AG09309 (cell line): ENCODE results near the gene CHEK2.
"Not testable (repeated sequence)": the region's sequence is repeated elsewhere in the genome, so short reads cannot be mapped to it uniquely, and the experiment has no call there.

Experiments
- DNase-seq: peaks from one replicate; pipeline ENCODE4 v3.0.0-alpha.2; 2010; ENCODE audit warnings: low read depth
- H3K4me3 ChIP-seq: 2 replicates; pipeline ENCODE4 v1.5.1; 2011; ENCODE audit warnings: mild to moderate bottlenecking, low read depth, low read length, moderate library complexity; ENCODE audit not compliant: control insufficient read depth
- TF ChIP-seq, protein P1 (sequence below): IDR thresholded peaks from 2 replicates; pipeline ENCODE4 v1.5.1; 2011; ENCODE audit warnings: mild to moderate bottlenecking, low read depth, low read length, inconsistent platforms; ENCODE audit not compliant: insufficient read depth, control insufficient read depth; ENCODE audit errors: missing control alignments

CHEK2 gene

GRCh38 chr22:28702891-28703290, 38.7 kb downstream of the CHEK2 start:
- no peak for DNase-seq
- no peak overlapping the region for H3K4me3 ChIP-seq
- TF ChIP-seq, protein P1, sequence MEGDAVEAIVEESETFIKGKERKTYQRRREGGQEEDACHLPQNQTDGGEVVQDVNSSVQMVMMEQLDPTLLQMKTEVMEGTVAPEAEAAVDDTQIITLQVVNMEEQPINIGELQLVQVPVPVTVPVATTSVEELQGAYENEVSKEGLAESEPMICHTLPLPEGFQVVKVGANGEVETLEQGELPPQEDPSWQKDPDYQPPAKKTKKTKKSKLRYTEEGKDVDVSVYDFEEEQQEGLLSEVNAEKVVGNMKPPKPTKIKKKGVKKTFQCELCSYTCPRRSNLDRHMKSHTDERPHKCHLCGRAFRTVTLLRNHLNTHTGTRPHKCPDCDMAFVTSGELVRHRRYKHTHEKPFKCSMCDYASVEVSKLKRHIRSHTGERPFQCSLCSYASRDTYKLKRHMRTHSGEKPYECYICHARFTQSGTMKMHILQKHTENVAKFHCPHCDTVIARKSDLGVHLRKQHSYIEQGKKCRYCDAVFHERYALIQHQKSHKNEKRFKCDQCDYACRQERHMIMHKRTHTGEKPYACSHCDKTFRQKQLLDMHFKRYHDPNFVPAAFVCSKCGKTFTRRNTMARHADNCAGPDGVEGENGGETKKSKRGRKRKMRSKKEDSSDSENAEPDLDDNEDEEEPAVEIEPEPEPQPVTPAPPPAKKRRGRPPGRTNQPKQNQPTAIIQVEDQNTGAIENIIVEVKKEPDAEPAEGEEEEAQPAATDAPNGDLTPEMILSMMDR = no peak

- H3K4me3 ChIP-seq, DNase-seq: not testable (repeated sequence)
Observed at GRCh38 chr22:28693041-28693760, 48.4 kb downstream of the CHEK2 start.

DNA sequence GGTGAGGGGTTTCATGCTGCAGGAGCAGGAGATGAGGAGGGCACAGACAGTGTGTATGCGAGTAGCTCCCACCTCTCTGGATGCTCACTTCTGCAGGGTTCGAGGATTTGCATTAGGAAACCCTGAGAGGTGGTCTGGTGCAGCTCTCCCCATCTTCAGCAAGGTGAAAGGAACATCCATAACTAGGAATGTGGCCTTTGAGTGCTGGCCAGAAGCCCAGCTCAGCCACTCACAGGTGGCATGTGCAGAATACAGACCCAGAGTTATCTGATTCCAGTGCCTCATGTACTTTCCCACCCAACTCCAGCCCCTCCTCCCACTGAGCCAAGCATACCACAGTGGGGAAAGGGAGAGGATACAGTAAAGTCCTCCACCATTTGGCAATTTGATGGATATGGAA, 51.8 kb downstream of the CHEK2 start:
- not testable (repeated sequence) for DNase-seq, H3K4me3 ChIP-seq

- DNase-seq, H3K4me3 ChIP-seq: not testable (repeated sequence)
Observed at GRCh38 chr22:28682966-28683365, 58.7 kb downstream of the CHEK2 start.

- H3K4me3 ChIP-seq, DNase-seq: not testable (repeated sequence)
Observed at GRCh38 chr22:28680813-28681490, 60.7 kb downstream of the CHEK2 start.

GRCh38 chr22:28679611-28680287, 61.9 kb downstream of the CHEK2 start, which contains the start of gene TTC28:
TSS of gene TTC28 (minus strand) at chr22:28679840. CDS start at chr22:28679723, 117 bp downstream.
- DNase-seq = not testable (repeated sequence)
- H3K4me3 ChIP-seq = peak within 1 kb of the TSS; percentile 84

DNA sequence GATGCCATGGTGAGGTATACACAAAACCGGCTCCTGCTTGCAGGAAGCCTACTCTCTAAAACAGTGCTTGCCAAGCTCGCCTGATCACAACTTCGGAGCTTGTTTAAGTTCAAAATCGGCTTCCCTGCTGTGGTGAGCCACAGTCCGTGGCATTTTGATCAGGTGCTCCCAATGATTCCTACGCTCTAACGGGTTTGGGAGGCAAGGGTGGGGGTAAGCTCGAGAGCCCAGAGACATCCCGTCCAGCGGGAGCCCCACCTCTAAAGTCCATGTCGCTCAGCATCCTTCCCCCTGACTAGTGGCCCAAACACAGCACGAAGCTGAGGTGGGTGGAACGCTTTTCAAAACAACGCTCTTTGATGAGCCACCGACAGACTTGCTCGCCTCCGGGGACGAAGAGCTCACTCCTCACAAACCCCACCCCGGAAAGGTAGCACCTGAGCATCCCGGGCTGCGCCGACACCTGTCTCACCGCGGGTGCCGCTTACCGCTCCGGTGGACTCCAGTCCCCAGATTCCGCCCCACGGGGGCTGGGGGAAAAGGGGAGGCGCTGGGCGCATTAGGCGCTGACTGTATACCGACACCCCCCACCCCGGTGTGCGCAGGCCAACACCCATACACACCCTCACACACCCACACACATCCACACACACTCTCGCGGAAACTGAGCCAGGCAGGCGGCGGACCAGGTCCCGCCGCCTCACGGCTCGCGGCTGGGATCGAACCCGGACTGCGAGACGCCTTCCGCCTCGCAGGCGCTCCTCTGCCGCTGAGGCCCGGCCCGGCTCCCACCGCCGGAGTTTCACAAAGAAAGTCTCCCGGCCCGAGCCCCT, 62.6 kb downstream of the CHEK2 start:
- peak overlapping the region; percentile 84 for H3K4me3 ChIP-seq
- DNase-seq = not testable (repeated sequence)

DNA sequence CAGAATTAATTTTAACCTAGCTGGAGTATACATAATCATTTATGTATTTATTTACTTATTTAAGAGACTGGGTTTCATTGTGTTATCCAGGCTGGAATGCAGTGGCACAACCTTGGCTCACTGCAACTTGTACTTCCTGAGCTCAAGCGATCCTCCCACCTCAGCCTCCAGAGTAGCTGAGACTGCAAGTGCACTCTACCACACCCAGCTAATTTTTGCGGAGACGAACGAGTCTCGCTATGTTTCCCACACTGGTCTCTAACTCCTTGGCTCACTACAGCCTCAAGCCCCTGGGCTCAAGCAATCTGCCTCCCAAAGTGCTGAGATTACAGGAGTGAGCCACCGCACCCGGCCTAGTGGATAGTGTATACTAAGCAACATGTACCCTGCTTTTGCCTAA, 63.5 kb downstream of the CHEK2 start:
- not testable (repeated sequence) for DNase-seq, H3K4me3 ChIP-seq

DNA sequence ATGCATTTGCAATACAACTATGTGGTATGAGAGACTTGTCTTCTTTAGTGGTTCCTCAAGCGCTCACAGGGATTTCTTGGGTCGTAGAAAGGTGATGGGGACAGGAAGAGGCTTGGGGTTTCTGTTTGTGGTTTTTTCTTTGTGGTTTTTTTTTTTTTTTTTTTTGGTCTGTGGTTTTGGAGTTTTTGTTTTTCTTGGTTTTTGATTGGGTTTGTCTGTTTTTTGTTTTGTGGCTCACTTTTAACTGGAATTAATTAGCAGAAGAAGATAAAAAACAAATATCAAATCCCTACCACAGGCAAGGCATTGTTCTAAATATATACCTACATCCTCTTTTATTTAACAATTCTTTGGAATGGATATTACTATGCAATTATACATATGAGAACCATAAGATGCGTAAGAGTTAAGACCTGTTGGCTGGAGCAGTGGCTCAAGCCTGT, 67.5 kb downstream of the CHEK2 start:
- DNase-seq = no peak
- no peak overlapping the region for H3K4me3 ChIP-seq
- TF ChIP-seq, protein P1 = no peak

DNA sequence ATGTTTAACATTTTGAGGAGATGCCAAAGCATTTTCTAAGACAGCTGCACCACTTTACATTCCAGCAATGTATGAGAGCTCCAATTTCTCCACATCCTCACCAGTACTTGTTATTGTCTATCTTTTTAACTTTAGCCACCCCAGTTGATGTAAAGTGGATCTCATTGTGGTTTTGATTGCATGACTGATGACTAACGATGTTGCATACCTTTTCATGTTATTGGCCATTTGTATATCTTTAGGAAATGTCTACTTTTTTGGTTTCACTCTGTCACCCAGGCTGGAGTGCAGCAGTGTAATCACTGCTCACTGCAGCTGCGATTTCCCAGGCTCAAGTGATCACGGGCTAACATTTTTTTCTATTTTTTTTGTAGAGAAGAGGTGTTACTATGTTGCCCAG, 70.9 kb downstream of the CHEK2 start:
- no peak for DNase-seq
- TF ChIP-seq, protein P1 = no peak
- H3K4me3 ChIP-seq = no peak overlapping the region
